Activated CD4-positive, alpha-beta T cell treated with anti-CD3 and anti-CD28 coated beads, Interleukin-2, amount 10 ng/mL, durations not matched to agents 24 days and 14 days (primary cell): ENCODE data around the gene TDRD12. TPM values are rescaled to one million over a fixed set of nuclear protein-coding genes. Genes with fewer than 3 reads are reported as not detected.

Experiments used
- DNase-seq: peaks from one replicate; pipeline ENCODE4 v3.0.0; 2022
- H3K27ac Mint-ChIP-seq: one replicate; pipeline ENCODE4 v1.8.0; 2022; ENCODE audit warnings: mild to moderate bottlenecking, mixed read lengths
- H3K27me3 Mint-ChIP-seq: one replicate; pipeline ENCODE4 v1.8.0; 2022; ENCODE audit warnings: mixed read lengths
- H3K36me3 Mint-ChIP-seq: one replicate; pipeline ENCODE4 v1.8.0; 2022; ENCODE audit warnings: low read depth, mild to moderate bottlenecking, mixed read lengths
- H3K4me1 Mint-ChIP-seq: one replicate; pipeline ENCODE4 v1.8.0; 2021; ENCODE audit warnings: mixed read lengths
- H3K4me3 Mint-ChIP-seq: one replicate; pipeline ENCODE4 v1.8.0; 2022; ENCODE audit warnings: mild to moderate bottlenecking, moderate library complexity, mixed read lengths
- H3K9me3 Mint-ChIP-seq: one replicate; pipeline ENCODE4 v1.8.0; 2021; ENCODE audit warnings: mixed read lengths
- intact Hi-C: fragments of 100-400 bp; cut with micrococcal nuclease; formaldehyde crosslinking; loops from one replicate; pipeline ENCODE4 v1.15.1; 2023
- total RNA-seq: library from RNA; stranded (reverse); gene quantifications from 2 replicates; pipeline ENCODE4 v1.2.3, GENCODE V29; 2022

TDRD12 gene, protein sequence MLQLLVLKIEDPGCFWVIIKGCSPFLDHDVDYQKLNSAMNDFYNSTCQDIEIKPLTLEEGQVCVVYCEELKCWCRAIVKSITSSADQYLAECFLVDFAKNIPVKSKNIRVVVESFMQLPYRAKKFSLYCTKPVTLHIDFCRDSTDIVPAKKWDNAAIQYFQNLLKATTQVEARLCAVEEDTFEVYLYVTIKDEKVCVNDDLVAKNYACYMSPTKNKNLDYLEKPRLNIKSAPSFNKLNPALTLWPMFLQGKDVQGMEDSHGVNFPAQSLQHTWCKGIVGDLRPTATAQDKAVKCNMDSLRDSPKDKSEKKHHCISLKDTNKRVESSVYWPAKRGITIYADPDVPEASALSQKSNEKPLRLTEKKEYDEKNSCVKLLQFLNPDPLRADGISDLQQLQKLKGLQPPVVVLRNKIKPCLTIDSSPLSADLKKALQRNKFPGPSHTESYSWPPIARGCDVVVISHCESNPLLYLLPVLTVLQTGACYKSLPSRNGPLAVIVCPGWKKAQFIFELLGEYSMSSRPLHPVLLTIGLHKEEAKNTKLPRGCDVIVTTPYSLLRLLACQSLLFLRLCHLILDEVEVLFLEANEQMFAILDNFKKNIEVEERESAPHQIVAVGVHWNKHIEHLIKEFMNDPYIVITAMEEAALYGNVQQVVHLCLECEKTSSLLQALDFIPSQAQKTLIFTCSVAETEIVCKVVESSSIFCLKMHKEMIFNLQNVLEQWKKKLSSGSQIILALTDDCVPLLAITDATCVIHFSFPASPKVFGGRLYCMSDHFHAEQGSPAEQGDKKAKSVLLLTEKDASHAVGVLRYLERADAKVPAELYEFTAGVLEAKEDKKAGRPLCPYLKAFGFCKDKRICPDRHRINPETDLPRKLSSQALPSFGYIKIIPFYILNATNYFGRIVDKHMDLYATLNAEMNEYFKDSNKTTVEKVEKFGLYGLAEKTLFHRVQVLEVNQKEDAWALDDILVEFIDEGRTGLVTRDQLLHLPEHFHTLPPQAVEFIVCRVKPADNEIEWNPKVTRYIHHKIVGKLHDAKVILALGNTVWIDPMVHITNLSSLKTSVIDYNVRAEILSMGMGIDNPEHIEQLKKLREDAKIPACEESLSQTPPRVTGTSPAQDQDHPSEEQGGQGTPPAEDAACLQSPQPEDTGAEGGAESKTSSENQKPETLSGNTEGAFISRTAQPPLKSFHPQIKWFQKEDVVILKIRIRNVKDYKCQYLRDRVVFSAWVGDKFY (N-terminal part only)
- total RNA-seq: 0.05 and 0.12 TPM in 2 replicates

- Mint-ChIP-seq H3K27ac (no peak within 1 kb of the TSS), H3K36me3 (peaks cover 13% of the 10 kb centered on the region), H3K27me3 (peaks cover 4% of the 10 kb centered on the region), H3K4me3 (no peak within 1 kb of the TSS), H3K9me3 (no peaks in the 10 kb centered on the region), H3K4me1 (peaks cover 3% of the 10 kb centered on the region)
- DNase-seq: no peak
- intact Hi-C loops: no loop called here
Measured at GRCh38 chr19:32719611-32720059, at the start of gene TDRD12. Gene TDRD12, plus strand, starts transcription at chr19:32719767. Its CDS starts 306 bp downstream, at chr19:32720073.

GRCh38 chr19:32671883-32672593 lies 47.5 kb upstream of the TDRD12 start:
- Mint-ChIP-seq H3K4me3 (no peak overlapping the region), H3K4me1 (peaks cover 25% of the 10 kb centered on the region), H3K27me3 (peaks cover 6% of the 10 kb centered on the region), H3K9me3 (no peaks in the 10 kb centered on the region), H3K27ac (no peak overlapping the region), H3K36me3 (peaks cover 10% of the 10 kb centered on the region)
- DNase-seq: no peak
- intact Hi-C loops: loop anchor here (10.0 kb wide), 2 partner anchors 703 to 1317 kb away; partner anchors contain the start of gene CEBPG

DNA sequence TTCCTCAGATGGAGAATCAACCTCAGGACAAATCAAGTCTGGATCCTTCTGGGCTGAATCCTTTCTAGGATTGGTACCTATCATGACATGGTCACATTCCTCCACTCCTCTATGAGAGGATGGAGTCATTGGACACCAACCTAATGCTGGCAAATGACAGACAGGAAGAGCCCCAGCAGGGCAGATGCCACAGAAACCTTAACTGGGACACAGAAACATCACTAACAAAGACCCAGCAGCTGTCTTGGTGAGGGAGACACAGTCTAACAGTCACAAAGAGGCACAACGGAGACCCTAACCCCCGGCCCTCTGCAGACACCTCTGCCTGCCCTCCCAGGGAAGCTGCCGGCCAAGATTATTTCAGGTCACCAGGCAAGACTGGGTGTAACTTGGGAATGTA lies 46.7 kb upstream of the TDRD12 start:
- Mint-ChIP-seq H3K27me3 (peaks cover 14% of the 10 kb centered on the region), H3K4me1 (peaks cover 30% of the 10 kb centered on the region), H3K36me3 (peaks cover 10% of the 10 kb centered on the region), H3K4me3 (peak overlapping the region; percentile 29), H3K27ac (no peak overlapping the region), H3K9me3 (no peaks in the 10 kb centered on the region)
- intact Hi-C loops: loop anchor here (10.0 kb wide), 2 partner anchors 702 to 1318 kb away; partner anchors contain the start of gene CEBPG
- DNase-seq: no peak

DNA sequence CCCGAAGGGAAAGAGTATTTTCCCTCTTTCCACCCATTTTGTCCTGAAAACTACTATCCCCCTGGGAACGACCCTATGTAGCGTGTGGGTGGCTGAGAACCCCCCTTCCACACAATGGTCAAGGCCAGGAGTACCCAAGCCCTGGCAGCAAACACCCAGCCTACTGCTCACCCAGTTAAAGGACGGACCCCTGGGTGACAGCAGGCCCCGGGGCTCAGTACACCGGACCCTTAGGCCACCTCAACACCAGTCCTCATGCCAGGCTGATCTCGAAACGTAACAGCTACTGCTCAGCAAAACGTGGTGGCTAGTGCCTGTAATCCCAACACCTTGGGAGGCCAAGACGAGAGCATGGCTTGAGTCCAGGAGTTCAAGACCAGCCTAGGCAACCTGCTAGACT lies 46.0 kb upstream of the TDRD12 start:
- H3K4me1 Mint-ChIP-seq: peaks cover 30% of the 10 kb centered on the region
- H3K4me3 Mint-ChIP-seq: no peak overlapping the region
- intact Hi-C loops: loop anchor here (10.0 kb wide), 2 partner anchors 701 to 1319 kb away; partner anchors contain the start of gene CEBPG
- H3K9me3 Mint-ChIP-seq: no peaks in the 10 kb centered on the region
- peak; percentile 57 for DNase-seq
- H3K27me3 Mint-ChIP-seq: peaks cover 19% of the 10 kb centered on the region
- no peak overlapping the region for H3K27ac Mint-ChIP-seq
- H3K36me3 Mint-ChIP-seq: peaks cover 10% of the 10 kb centered on the region

- no peak for DNase-seq
- Mint-ChIP-seq H3K4me1 (peaks cover 30% of the 10 kb centered on the region), H3K27ac (peak overlapping the region; percentile 88), H3K4me3 (peak overlapping the region; percentile 95), H3K9me3 (no peaks in the 10 kb centered on the region), H3K36me3 (peaks cover 10% of the 10 kb centered on the region), H3K27me3 (peaks cover 26% of the 10 kb centered on the region)
- intact Hi-C loops: loop anchor here (2.0 to 10.0 kb wide), 3 partner anchors 76 to 1320 kb away; partner anchors contain the start of gene CEBPG
Measured at GRCh38 chr19:32674153-32674930, 45.2 kb upstream of the TDRD12 start.

DNA sequence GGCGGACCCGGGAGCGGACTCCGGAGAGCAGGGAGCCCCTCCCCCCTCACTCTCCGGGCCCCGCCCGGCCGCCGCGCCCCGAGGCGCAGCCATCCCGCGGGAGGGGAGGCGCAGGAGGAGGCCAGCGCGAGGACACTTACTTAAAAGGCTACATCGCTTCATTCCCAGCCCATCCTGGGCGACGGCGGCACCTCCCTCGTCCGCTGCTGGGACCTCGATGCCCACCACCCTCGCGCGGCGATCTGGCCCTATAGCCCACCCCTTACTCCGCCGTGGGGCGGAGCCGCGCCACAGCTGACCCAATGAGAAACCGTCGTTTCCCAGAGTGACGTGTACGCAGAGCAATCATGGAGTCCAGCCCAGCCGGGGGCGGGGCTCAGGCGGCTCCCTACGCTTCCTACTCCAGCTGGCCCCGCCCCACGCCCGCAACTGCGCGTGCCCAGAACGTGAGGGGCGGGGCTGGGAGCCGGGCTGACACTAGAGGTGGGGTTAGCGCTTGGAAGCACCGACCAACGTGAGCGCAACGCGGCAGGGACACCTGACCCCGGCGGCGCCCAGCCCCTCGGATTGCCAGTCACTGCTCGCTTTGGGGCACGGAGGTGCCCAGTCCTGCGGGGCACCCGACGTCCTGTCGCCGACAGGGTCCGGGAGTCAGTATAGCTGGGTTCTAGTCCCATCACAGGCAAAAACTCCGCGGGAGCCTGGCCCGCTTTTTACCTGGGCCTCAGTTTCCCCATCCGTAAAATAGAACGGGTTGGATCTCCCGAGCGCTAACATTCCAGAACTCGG lies 44.4 kb upstream of the TDRD12 start, which contains the start of gene ANKRD27:
Gene ANKRD27, minus strand, starts transcription at position 250 of the 789 bp plus-strand sequence. CDS start 16,165 bp downstream, outside the sequence.
- intact Hi-C loops: loop anchor here (1.0 to 10.0 kb wide), 8 partner anchors 16 to 1320 kb away; partner anchors contain the start of genes CEBPG, CEP89, FAAP24 and GPATCH1
- Mint-ChIP-seq H3K4me3 (peak within 1 kb of the TSS; percentile 95), H3K27ac (peak within 1 kb of the TSS; percentile 88), H3K4me1 (peaks cover 24% of the 10 kb centered on the region), H3K36me3 (peaks cover 7% of the 10 kb centered on the region), H3K9me3 (no peaks in the 10 kb centered on the region), H3K27me3 (peaks cover 28% of the 10 kb centered on the region)
- peak; percentile 100 for DNase-seq

GRCh38 chr19:32675720-32676185 lies 43.8 kb upstream of the TDRD12 start, which contains the start of gene RGS9BP:
Gene RGS9BP, plus strand, starts transcription at chr19:32675848. Its CDS starts 416 bp downstream, at chr19:32676264.
- Mint-ChIP-seq H3K27ac (peak within 1 kb of the TSS; percentile 74), H3K27me3 (peaks cover 30% of the 10 kb centered on the region), H3K4me3 (peak within 1 kb of the TSS; percentile 83), H3K9me3 (no peaks in the 10 kb centered on the region), H3K36me3 (peaks cover 6% of the 10 kb centered on the region), H3K4me1 (peaks cover 22% of the 10 kb centered on the region)
- DNase-seq: peak; percentile 89
- intact Hi-C loops: loop anchor here (1.0 to 10.0 kb wide), 8 partner anchors 16 to 1321 kb away; partner anchors contain the start of genes CEBPG, CEP89, FAAP24 and GPATCH1

GRCh38 chr19:32676186-32676894 lies 43.2 kb upstream of the TDRD12 start:
- DNase-seq: no peak
- H3K27me3 Mint-ChIP-seq: peaks cover 36% of the 10 kb centered on the region
- H3K4me1 Mint-ChIP-seq: peaks cover 22% of the 10 kb centered on the region
- H3K36me3 Mint-ChIP-seq: peaks cover 6% of the 10 kb centered on the region
- no peaks in the 10 kb centered on the region for H3K9me3 Mint-ChIP-seq
- H3K4me3 Mint-ChIP-seq: peak overlapping the region; percentile 83
- intact Hi-C loops: loop anchor here (5.0 to 10.0 kb wide), 6 partner anchors 296 to 1322 kb away; partner anchors contain the start of genes CEBPG, CEP89, FAAP24 and GPATCH1
- no peak overlapping the region for H3K27ac Mint-ChIP-seq

DNA sequence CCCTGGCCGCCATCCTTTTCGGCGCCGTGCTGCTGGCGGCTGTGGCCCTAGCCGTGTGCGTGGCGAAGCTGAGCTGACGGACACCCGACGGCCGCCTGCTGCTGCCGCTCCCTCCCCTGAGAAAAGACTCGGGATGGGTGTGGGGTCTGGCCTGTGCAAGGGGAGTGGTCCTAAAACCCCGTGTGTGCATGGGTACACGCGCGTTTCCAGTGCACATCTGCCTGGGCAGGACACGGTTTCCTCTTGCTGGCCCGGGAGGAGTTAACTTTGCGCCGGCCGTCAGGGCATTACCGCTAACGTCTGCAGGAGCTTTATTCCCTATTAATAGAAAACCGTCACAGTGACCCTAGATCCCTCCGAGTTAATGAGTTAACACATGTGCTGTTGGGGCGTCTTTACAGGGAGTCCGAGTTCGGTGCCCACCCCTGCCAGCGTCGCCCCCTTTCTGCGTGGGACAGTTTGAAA lies 42.6 kb upstream of the TDRD12 start:
- Mint-ChIP-seq H3K9me3 (no peaks in the 10 kb centered on the region), H3K27ac (no peak overlapping the region), H3K36me3 (peaks cover 6% of the 10 kb centered on the region), H3K4me3 (peak overlapping the region; percentile 64), H3K27me3 (peaks cover 36% of the 10 kb centered on the region), H3K4me1 (peaks cover 19% of the 10 kb centered on the region)
- DNase-seq: no peak
- intact Hi-C loops: loop anchor here (5.0 to 10.0 kb wide), 6 partner anchors 295 to 1322 kb away; partner anchors contain the start of genes CEBPG, CEP89, FAAP24 and GPATCH1

- Mint-ChIP-seq H3K9me3 (no peaks in the 10 kb centered on the region), H3K4me3 (peak overlapping the region; percentile 64), H3K27ac (no peak overlapping the region), H3K4me1 (peaks cover 16% of the 10 kb centered on the region), H3K27me3 (peaks cover 39% of the 10 kb centered on the region), H3K36me3 (peaks cover 6% of the 10 kb centered on the region)
- intact Hi-C loops: loop anchor here (5.0 to 10.0 kb wide), 6 partner anchors 295 to 1323 kb away; partner anchors contain the start of genes CEBPG, CEP89, FAAP24 and GPATCH1
- peak; percentile 62 for DNase-seq
Measured at GRCh38 chr19:32677657-32678056, 41.9 kb upstream of the TDRD12 start.
